Gastrocnemius medialis (tissue), 4 donors: Measurements from ENCODE around the gene SESTD1.

Experiments
- POLR2A ChIP-seq, 2 donors: fragments of 450-650 bp; IDR thresholded peaks; one replicate each; pipeline ENCODE4 v1.6.1; 2017; ENCODE audit warnings: antibody characterized with exemption in 2 of 2, mild to moderate bottlenecking in 2 of 2, moderate library complexity in 2 of 2
- TF ChIP-seq, protein P1 (sequence below), 5 experiments: fragments of 450-650 bp in 3 of 5; fragments of 200-600 bp in 2 of 5; sonication (generic) in 2 of 5; IDR thresholded peaks in 4 of 5; conservative IDR thresholded peaks in 1 of 5; 1 replicate in 4 of 5; 2 replicates in 1 of 5; pipeline ENCODE4 v1.5.1; 2016 to 2019; ENCODE audit warnings: antibody characterized with exemption in 5 of 5, mild to moderate bottlenecking in 3 of 5, moderate library complexity in 3 of 5

DNA sequence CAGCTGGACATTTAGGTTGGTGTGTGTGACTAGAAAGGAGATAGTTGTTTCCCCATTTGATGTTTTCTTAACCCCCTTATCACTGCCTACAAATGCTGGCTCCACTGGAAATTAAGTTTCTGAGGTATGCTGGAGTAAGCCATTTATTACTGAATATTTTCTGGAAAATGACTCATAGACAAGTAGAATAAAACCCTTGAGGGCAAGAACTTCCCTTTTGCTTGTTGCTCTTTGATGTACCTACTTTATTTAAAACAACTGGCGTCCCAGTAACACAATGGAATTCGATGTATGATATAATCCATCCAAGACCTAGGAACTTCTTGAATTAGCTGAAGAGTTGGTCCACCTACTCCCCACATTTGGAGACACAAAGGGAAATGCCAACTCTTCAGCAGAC, 33.3 kb upstream of the SESTD1 start:
- TF ChIP-seq, protein P1, sequence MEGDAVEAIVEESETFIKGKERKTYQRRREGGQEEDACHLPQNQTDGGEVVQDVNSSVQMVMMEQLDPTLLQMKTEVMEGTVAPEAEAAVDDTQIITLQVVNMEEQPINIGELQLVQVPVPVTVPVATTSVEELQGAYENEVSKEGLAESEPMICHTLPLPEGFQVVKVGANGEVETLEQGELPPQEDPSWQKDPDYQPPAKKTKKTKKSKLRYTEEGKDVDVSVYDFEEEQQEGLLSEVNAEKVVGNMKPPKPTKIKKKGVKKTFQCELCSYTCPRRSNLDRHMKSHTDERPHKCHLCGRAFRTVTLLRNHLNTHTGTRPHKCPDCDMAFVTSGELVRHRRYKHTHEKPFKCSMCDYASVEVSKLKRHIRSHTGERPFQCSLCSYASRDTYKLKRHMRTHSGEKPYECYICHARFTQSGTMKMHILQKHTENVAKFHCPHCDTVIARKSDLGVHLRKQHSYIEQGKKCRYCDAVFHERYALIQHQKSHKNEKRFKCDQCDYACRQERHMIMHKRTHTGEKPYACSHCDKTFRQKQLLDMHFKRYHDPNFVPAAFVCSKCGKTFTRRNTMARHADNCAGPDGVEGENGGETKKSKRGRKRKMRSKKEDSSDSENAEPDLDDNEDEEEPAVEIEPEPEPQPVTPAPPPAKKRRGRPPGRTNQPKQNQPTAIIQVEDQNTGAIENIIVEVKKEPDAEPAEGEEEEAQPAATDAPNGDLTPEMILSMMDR (IDR thresholded peaks at IDR 0.05 in 4 of 5, conservative IDR thresholded peaks at IDR 0.05 in 1 of 5): no peak
- no peak for TF ChIP-seq POLR2A (IDR thresholded peaks at IDR 0.05)
